HepG2 (cell line): ENCODE results near the gene SLC38A8.

Experiments
- ELF4 ChIP-seq: sonication (generic); formaldehyde crosslinking; IDR thresholded peaks from 2 replicates; pipeline ENCODE4 v1.5.0; 2020; ENCODE audit warnings: missing genetic modification reagents, mild to moderate bottlenecking, moderate library complexity, borderline replicate concordance
- GABPA ChIP-seq, 2 experiments: IDR thresholded peaks; 2 replicates each; pipeline ENCODE4 v1.6.1; 2011 to 2016; ENCODE audit warnings: low read depth in 2 of 2, low read length in 1 of 2, missing biosample characterization in 1 of 2, missing genetic modification characterization in 1 of 2
- HNRNPK ChIP-seq: fragments of 200-400 bp; formaldehyde crosslinking; IDR thresholded peaks from 2 replicates; pipeline ENCODE4 v1.6.1; 2018; ENCODE audit warnings: low read length, low read depth, moderate library complexity, mild to moderate bottlenecking; ENCODE audit not compliant: poor library complexity, severe bottlenecking
- SETDB1 ChIP-seq: sonication (generic); formaldehyde crosslinking; IDR thresholded peaks from 2 replicates; pipeline ENCODE4 v1.5.1; 2020; ENCODE audit warnings: missing genetic modification reagents, mild to moderate bottlenecking, borderline replicate concordance
- USF2 ChIP-seq, 2 experiments: sonication (generic) in 1 of 2; formaldehyde crosslinking in 1 of 2; IDR thresholded peaks; 2 replicates each; pipeline versions ENCODE4 v1.5.1 to v1.6.1; 2011 to 2020; ENCODE audit warnings: borderline replicate concordance in 1 of 2, low read depth in 1 of 2, low read length in 1 of 2, mild to moderate bottlenecking in 1 of 2, missing genetic modification reagents in 1 of 2, moderate library complexity in 1 of 2
- ZSCAN21 ChIP-seq: sonication (generic); formaldehyde crosslinking; IDR thresholded peaks from 2 replicates; pipeline ENCODE4 v1.8.0; 2022; ENCODE audit warnings: mild to moderate bottlenecking, missing genetic modification reagents, moderate library complexity, borderline replicate concordance

DNA sequence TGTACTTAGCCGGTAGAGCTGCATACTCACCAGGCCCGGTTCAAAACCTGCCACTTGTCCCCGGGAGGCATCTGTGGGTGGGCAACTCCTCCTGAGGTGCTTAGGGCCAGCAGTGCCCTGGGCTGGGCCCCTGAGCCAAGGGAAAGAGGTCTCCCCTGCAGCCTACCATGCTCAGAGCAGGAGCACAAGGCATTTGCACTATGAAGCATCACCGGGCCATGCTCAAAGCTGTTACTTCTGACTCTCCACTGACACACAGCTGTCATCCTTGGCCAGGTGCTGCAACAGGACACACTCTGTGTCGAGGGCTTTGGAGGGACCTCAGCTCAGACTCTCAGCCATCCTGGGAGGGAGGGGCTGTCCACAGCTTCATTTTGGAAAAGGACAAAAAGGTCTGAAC is 37.2 kb downstream of the SLC38A8 start:
- TF ChIP-seq HNRNPK (no peak), GABPA (IDR thresholded peaks at IDR 0.05; ENCODE audit: low read depth, low read length) (no peak), GABPA (CRISPR knock-in tag; IDR thresholded peaks at IDR 0.05; ENCODE audit: low read depth) (no peak), ELF4 (CRISPR knock-in tag) (no peak), SETDB1 (CRISPR knock-in tag) (no peak), USF2 (IDR thresholded peaks at IDR 0.05; ENCODE audit: low read depth, low read length) (no peak), USF2 (CRISPR knock-in tag; IDR thresholded peaks at IDR 0.05; ENCODE audit: borderline replicate concordance) (no peak), ZSCAN21 (CRISPR knock-in tag) (no peak)
